Ishikawa (cell line): Measurements from ENCODE around the gene FAM53B.

ENCODE experiments used
- CEBPB ChIP-seq: IDR thresholded peaks from 2 replicates; pipeline ENCODE4 v1.6.1; 2012
- CREB1 ChIP-seq: IDR thresholded peaks from 2 replicates; pipeline ENCODE4 v1.6.1; 2012; ENCODE audit warnings: low read depth
- EGR1 ChIP-seq: IDR thresholded peaks from 2 replicates; pipeline ENCODE4 v1.6.1; 2012
- EP300 ChIP-seq: IDR thresholded peaks from 2 replicates; pipeline ENCODE4 v1.6.1; 2012; ENCODE audit warnings: borderline replicate concordance
- FOXM1 ChIP-seq: IDR thresholded peaks from 2 replicates; pipeline ENCODE4 v1.6.1; 2012; ENCODE audit warnings: low read depth, borderline replicate concordance
- MAX ChIP-seq: IDR thresholded peaks from 2 replicates; pipeline ENCODE4 v1.6.1; 2012
- NFIC ChIP-seq: IDR thresholded peaks from 2 replicates; pipeline ENCODE4 v1.6.1; 2012
- RAD21 ChIP-seq: IDR thresholded peaks from 2 replicates; pipeline ENCODE4 v1.6.1; 2012; ENCODE audit warnings: low read depth
- REST ChIP-seq: IDR thresholded peaks from 2 replicates; pipeline ENCODE4 v1.6.1; 2012; ENCODE audit warnings: low read depth, mild to moderate bottlenecking
- TAF1 ChIP-seq: IDR thresholded peaks from 2 replicates; pipeline ENCODE4 v1.6.1; 2012; ENCODE audit warnings: low read depth, mild to moderate bottlenecking
- TCF12 ChIP-seq: IDR thresholded peaks from 2 replicates; pipeline ENCODE4 v1.6.1; 2012; ENCODE audit warnings: low read depth
- TEAD4 ChIP-seq: IDR thresholded peaks from 2 replicates; pipeline ENCODE4 v1.6.1; 2012
- USF1 ChIP-seq: IDR thresholded peaks from 2 replicates; pipeline ENCODE4 v1.6.1; 2012
- YY1 ChIP-seq: IDR thresholded peaks from 2 replicates; pipeline ENCODE4 v1.6.1; 2012; ENCODE audit warnings: low read depth
- ZBTB7A ChIP-seq: IDR thresholded peaks from 2 replicates; pipeline ENCODE4 v1.6.1; 2012; ENCODE audit warnings: low read depth

FAM53B gene

DNA sequence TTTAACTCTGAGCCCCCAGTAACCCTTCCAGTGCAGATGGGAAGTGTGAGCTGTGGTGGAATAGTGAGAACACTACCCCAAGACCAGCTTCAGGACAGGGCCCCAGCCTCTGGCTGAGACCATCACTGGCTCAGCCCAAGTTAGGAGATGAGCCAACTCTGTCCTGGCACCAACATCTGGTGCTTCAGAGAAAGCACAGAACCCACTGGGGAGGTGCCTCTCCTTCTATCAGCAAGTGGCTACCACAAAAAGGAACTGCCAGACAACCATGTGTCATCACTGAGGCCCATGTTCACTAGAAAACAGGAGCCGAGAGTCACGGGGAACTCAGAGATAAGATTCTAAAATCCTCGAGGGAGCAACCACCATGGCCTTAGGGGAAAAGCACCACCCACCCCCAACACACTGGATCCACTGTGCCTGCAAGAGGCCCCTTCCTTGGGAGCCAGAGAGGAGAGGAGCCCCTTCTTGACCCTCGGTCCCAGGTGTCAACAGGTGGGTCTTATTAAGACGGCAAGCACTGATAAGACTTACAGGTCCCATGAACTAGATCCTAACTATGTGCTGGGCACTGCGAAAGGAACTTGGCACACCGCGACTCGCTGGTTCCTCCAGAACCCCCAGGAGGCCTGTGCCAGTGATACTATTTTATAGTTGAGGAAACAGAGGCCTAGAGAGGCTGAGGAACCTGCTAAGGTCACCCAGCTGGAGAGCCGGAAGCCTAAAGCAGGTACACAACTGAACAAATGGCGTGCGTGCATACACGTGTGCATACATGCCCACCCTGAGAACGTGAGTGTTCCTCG lies 102.7 kb downstream of the FAM53B start:
- TF ChIP-seq TEAD4, result no peak
- no peak for TF ChIP-seq CEBPB
- TF ChIP-seq EP300, result no peak; the same call in 1 of the 2 replicates
- no peak; the same call in 1 of the 2 replicates for TF ChIP-seq MAX
- no peak for TF ChIP-seq NFIC
- no peak for TF ChIP-seq EGR1
- TF ChIP-seq RAD21, result no peak
- TF ChIP-seq CREB1, result no peak
- TF ChIP-seq ZBTB7A, result no peak
- no peak for TF ChIP-seq TCF12
- no peak for TF ChIP-seq REST
- no peak for TF ChIP-seq FOXM1
- TF ChIP-seq USF1, result no peak
- TF ChIP-seq TAF1, result no peak
- TF ChIP-seq YY1, result no peak

GRCh38 chr10:124640538-124641231 lies 103.5 kb downstream of the FAM53B start:
- TF ChIP-seq USF1 (no peak), TEAD4 (no peak), YY1 (no peak), TAF1 (no peak), EGR1 (no peak), MAX (no peak), ZBTB7A (no peak)

- TF ChIP-seq YY1 (no peak), TAF1 (no peak), EGR1 (no peak), CEBPB (no peak), CREB1 (no peak), TCF12 (no peak), USF1 (no peak)
Observed at GRCh38 chr10:124640056-124640455, 104.1 kb downstream of the FAM53B start.

DNA sequence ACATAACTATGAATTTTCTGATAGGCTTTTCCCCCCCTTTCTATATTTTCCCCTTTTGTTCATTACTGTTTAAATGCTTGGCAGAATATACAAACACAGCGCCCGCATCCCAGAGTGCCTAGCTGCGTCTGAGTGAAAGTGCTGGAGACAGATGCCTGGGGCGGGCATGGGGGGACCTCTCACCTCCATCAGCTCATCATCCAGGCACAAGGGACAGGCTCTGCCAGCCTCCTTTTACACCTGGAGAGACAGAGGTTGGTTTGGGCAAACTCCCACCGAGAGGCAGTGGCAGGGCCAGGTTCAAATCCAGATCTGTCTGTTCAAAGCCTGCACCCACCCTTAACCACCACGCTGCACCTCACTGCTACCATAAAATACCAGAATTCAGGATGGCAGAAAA lies 104.5 kb downstream of the FAM53B start:
- TF ChIP-seq YY1 (no peak), CREB1 (no peak), CEBPB (no peak), USF1 (no peak), MAX (no peak), ZBTB7A (no peak), EGR1 (no peak), EP300 (no peak), REST (no peak), RAD21 (no peak), NFIC (no peak), TAF1 (no peak), TEAD4 (no peak), FOXM1 (no peak)
